Activated CD4-positive, alpha-beta memory T cell treated with anti-CD3 and anti-CD28 coated beads for 36 hours (primary cell): ENCODE measurements around the gene TCF20. TPM values are rescaled to one million over a fixed set of nuclear protein-coding genes. Genes with fewer than 3 reads are reported as not detected.

ENCODE experiments used
- CTCF ChIA-PET: fragments of 350-600 bp; sonication (Branson Sonifier 250); formaldehyde crosslinking; loops from one replicate; lab custom pipeline; 2021; ENCODE audit warnings: antibody characterized with exemption, inconsistent platforms; lab: Charles Lee
- POLR2A ChIA-PET: fragments of 350-600 bp; sonication (Branson Sonifier 250); formaldehyde crosslinking; loops from one replicate; lab custom pipeline; 2021; ENCODE audit warnings: antibody characterized with exemption; lab: Charles Lee
- DNase-seq: peaks from one replicate; pipeline ENCODE4 v3.0.0-alpha.2; 2020
- H3K27ac Mint-ChIP-seq: one replicate; pipeline ENCODE4 v1.8.0; 2021; ENCODE audit warnings: mixed read lengths
- H3K27me3 Mint-ChIP-seq: one replicate; pipeline ENCODE4 v1.8.0; 2021; ENCODE audit warnings: mixed read lengths
- H3K36me3 Mint-ChIP-seq: one replicate; pipeline ENCODE4 v1.8.0; 2021; ENCODE audit warnings: mixed read lengths
- H3K4me1 Mint-ChIP-seq: one replicate; pipeline ENCODE4 v1.8.0; 2021; ENCODE audit warnings: low read depth, mixed read lengths
- H3K4me3 Mint-ChIP-seq: one replicate; pipeline ENCODE4 v1.8.0; 2021; ENCODE audit warnings: mild to moderate bottlenecking, mixed read lengths
- H3K9me3 Mint-ChIP-seq: one replicate; pipeline ENCODE4 v1.8.0; 2021; ENCODE audit warnings: mixed read lengths
- intact Hi-C: fragments of 100-400 bp; cut with micrococcal nuclease; formaldehyde crosslinking; loops from one replicate; pipeline ENCODE4 v1.15.1; 2023
- total RNA-seq, 2 experiments: library from RNA; stranded (reverse); gene quantifications; one replicate each; pipeline ENCODE4 v1.2.3, GENCODE V29; 2021

Gene TCF20
- total RNA-seq, 2 experiments from 2014 or later = 69.6 to 71.6 TPM

- Mint-ChIP-seq H3K27me3 (peaks cover 3% of the 10 kb centered on the region), H3K4me1 (peaks cover 27% of the 10 kb centered on the region), H3K27ac (peak overlapping the region; percentile 31), H3K9me3 (no peaks in the 10 kb centered on the region), H3K4me3 (no peak overlapping the region), H3K36me3 (no peaks in the 10 kb centered on the region)
- intact Hi-C loops = loop anchor here (10.0 kb wide), 1 partner anchor 159 kb away; no protein-coding TSS in a partner anchor
- POLR2A ChIA-PET = no interaction called here
- DNase-seq = peak; percentile 45
- CTCF ChIA-PET = no interaction called here
Observed at GRCh38 chr22:42286205-42286604, 15.8 kb upstream of the TCF20 start.

GRCh38 chr22:42285604-42286003 lies 15.2 kb upstream of the TCF20 start:
- no peaks in the 10 kb centered on the region for H3K9me3 Mint-ChIP-seq
- H3K4me1 Mint-ChIP-seq = peaks cover 27% of the 10 kb centered on the region
- no peak for DNase-seq
- ChIA-PET POLR2A (interaction anchor here (0.5 to 0.6 kb wide), 2 partner anchors 58 to 85 kb away, joined by 3 read pairs; no protein-coding TSS in a partner anchor), CTCF (no interaction called here)
- no peaks in the 10 kb centered on the region for H3K36me3 Mint-ChIP-seq
- intact Hi-C loops = loop anchor here (10.0 kb wide), 1 partner anchor 159 kb away; no protein-coding TSS in a partner anchor
- peak overlapping the region; percentile 14 for H3K27ac Mint-ChIP-seq
- peaks cover 3% of the 10 kb centered on the region for H3K27me3 Mint-ChIP-seq
- H3K4me3 Mint-ChIP-seq = no peak overlapping the region

DNA sequence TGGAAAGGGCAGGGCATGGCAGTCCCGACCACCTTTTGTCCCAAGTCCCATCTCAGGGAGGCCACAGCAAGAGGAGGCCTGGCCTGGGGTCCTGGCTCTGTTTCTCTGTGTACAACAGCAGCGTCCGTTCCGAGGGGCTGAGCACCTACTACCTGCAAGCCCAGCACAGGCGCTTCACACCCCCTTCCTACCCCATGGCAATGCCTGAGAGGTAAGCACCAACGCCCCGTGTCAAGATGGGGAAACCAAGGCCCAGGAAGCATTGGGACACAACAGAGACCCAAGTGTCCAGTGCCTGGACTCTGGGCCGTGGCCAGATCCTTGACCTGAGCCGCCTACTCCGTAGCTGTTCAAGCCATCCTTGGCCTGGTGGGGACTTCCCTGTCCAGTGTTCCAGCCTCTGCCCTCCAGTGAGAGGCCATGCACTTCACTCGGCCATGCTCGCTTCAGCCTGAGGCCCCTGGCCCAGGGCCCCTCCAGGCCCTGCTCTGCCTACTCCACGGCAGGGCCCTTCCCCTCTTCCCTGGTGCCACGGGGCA lies 14.3 kb upstream of the TCF20 start:
- DNase-seq = no peak
- H3K4me3 Mint-ChIP-seq = no peak overlapping the region
- intact Hi-C loops = loop anchor here (10.0 kb wide), 1 partner anchor 160 kb away; no protein-coding TSS in a partner anchor
- no peaks in the 10 kb centered on the region for H3K36me3 Mint-ChIP-seq
- no peaks in the 10 kb centered on the region for H3K9me3 Mint-ChIP-seq
- ChIA-PET POLR2A (interaction anchor here (0.6 kb wide), 1 partner anchor 85 kb away, joined by 3 read pairs; no protein-coding TSS in a partner anchor), CTCF (no interaction called here)
- H3K27me3 Mint-ChIP-seq = peaks cover 3% of the 10 kb centered on the region
- H3K27ac Mint-ChIP-seq = no peak overlapping the region
- peaks cover 27% of the 10 kb centered on the region for H3K4me1 Mint-ChIP-seq

- H3K36me3 Mint-ChIP-seq = no peaks in the 10 kb centered on the region
- H3K27me3 Mint-ChIP-seq = peaks cover 3% of the 10 kb centered on the region
- peak overlapping the region; percentile 60 for H3K4me3 Mint-ChIP-seq
- no peaks in the 10 kb centered on the region for H3K9me3 Mint-ChIP-seq
- DNase-seq = no peak
- H3K27ac Mint-ChIP-seq = no peak overlapping the region
- ChIA-PET CTCF (no interaction called here), POLR2A (no interaction called here)
- H3K4me1 Mint-ChIP-seq = peaks cover 27% of the 10 kb centered on the region
- intact Hi-C loops = loop anchor here (10.0 kb wide), 1 partner anchor 161 kb away; no protein-coding TSS in a partner anchor
Observed at GRCh38 chr22:42284202-42284591, 13.7 kb upstream of the TCF20 start.

DNA sequence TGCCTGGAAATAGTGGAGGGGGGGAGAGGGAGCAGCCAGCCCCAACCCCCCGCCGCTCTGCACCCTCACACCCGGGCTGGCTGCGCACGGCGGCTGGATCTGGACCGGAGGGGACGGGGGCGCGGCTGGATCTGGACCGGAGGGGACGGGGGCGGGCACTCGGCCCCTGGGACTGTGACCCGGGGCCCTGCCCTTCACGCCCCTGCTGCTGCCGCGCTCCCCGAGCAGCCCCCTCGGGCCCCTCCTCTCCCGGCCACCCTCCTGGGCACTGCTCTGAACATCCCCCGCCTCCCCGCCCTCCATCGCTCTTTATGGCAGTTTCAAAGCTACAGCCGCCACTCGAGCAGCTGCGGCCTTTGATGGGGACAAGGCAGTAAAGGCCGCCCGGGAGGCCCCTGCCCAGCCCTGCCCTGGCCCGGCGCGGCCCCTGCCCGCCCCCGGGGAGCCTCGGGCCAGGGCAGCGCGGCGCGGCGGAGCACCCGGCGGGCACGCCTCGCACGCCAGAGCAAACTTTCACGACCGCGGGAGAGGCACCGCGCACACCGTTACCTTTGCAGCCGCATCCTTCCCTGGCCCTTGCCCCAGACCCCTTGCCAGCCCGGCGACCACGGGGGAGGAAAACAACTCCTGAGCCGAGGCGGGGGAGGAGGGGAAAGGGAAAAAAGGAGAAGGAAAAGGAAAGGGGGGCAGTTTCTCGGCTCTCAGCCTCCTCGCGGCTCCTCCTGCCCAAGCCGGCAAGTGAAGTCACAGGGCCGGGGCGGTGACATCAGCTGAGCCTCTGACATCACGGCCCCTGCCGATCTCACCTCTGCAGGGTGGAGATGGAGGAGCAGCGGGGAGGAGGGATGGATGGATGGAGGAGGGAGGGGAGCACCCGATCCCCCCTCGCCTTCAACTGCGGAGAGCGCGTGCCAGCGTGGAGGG lies 13.1 kb upstream of the TCF20 start:
- Mint-ChIP-seq H3K9me3 (no peaks in the 10 kb centered on the region), H3K36me3 (no peaks in the 10 kb centered on the region), H3K27me3 (peaks cover 3% of the 10 kb centered on the region), H3K4me3 (peak overlapping the region; percentile 60), H3K4me1 (peaks cover 27% of the 10 kb centered on the region), H3K27ac (no peak overlapping the region)
- CTCF ChIA-PET = no interaction called here
- POLR2A ChIA-PET = no interaction called here
- peak; percentile 72 for DNase-seq
- intact Hi-C loops = loop anchor here (10.0 kb wide), 1 partner anchor 161 kb away; no protein-coding TSS in a partner anchor

GRCh38 chr22:42282943-42283277 lies 12.5 kb upstream of the TCF20 start:
- ChIA-PET CTCF (interaction anchor here (1.2 kb wide), 2 partner anchors 13 to 33 kb away, joined by 3 read pairs; no protein-coding TSS in a partner anchor), POLR2A (interaction anchor here (1.3 kb wide), 1 partner anchor 11 kb away, joined by 5 read pairs; no protein-coding TSS in a partner anchor)
- Mint-ChIP-seq H3K4me3 (peak overlapping the region; percentile 23), H3K27ac (no peak overlapping the region), H3K9me3 (no peaks in the 10 kb centered on the region), H3K4me1 (peaks cover 27% of the 10 kb centered on the region), H3K36me3 (no peaks in the 10 kb centered on the region), H3K27me3 (peaks cover 3% of the 10 kb centered on the region)
- DNase-seq = no peak
- intact Hi-C loops = loop anchor here (10.0 kb wide), 1 partner anchor 162 kb away; no protein-coding TSS in a partner anchor

DNA sequence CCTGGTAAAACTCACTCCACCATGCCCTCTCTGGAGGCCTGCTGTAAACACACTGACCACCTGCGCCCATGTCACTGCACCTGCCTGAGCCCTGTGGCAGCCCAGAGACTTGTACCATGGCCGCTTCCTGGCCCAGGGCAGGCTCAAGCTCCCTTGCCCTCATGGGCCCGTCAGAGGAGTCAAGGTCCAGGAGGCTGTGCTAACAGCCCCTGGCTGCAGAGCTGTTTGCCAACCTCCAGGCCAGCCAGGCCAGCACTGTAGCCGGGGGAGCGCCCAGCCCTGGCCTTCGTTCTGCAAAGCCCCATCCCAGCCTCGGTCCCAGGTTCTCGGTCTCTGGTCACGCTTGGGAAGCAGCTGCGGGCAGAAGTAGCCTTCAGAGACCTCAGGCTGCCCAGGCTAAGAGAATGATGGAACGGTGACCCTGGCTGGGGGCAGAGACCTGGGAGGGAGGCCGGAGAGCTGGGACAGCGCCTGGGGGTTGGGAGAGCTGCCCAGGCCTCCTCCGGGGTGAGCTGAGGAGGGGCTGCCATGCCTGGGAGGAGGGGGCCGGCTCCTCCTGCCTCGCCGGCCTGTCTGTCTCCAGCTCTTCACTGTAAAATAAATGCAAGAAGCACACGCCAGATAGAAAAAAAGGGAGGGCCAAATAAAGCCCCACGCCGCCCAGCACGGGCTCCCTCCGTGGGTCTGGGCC lies 11.9 kb upstream of the TCF20 start:
- CTCF ChIA-PET = interaction anchor here (1.2 kb wide), 2 partner anchors 14 to 34 kb away, joined by 3 read pairs; no protein-coding TSS in a partner anchor
- no peak for DNase-seq
- H3K4me3 Mint-ChIP-seq = no peak overlapping the region
- peaks cover 27% of the 10 kb centered on the region for H3K4me1 Mint-ChIP-seq
- no peak overlapping the region for H3K27ac Mint-ChIP-seq
- intact Hi-C loops = loop anchor here (10.0 kb wide), 1 partner anchor 162 kb away; no protein-coding TSS in a partner anchor
- H3K36me3 Mint-ChIP-seq = no peaks in the 10 kb centered on the region
- H3K9me3 Mint-ChIP-seq = no peaks in the 10 kb centered on the region
- peaks cover 3% of the 10 kb centered on the region for H3K27me3 Mint-ChIP-seq
- POLR2A ChIA-PET = interaction anchor here (1.3 kb wide), 1 partner anchor 10 kb away, joined by 5 read pairs; no protein-coding TSS in a partner anchor

DNA sequence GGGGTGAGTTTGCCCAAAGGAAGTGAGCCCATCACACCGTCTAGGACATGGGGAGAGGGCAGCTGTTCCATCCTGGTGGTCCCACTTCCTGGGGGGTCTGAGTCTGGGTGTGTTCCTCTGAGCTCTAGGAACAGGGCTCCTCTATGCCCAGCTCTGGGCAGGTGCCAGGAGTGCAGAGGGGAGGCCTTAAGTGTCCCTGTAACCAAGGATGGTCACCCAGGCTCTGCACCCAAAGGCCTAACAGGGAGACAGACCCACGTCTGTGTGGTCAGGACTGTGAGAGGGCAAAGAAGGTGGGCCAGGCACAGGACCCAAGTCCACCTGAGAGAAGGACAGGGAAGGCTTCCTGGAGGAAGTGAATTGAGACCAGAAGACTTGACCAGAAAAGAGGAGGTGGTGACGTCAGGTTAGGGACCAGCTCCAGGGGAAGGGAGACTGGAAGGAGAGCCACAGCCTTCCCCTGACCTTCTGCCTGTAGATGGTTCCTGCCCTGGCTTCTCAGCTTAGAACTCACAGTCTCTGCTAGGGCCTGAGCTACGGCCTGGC lies 11.3 kb upstream of the TCF20 start:
- Mint-ChIP-seq H3K27ac (no peak overlapping the region), H3K27me3 (peaks cover 3% of the 10 kb centered on the region), H3K4me3 (no peak overlapping the region), H3K36me3 (no peaks in the 10 kb centered on the region), H3K4me1 (peaks cover 27% of the 10 kb centered on the region), H3K9me3 (no peaks in the 10 kb centered on the region)
- intact Hi-C loops = loop anchor here (10.0 kb wide), 1 partner anchor 163 kb away; no protein-coding TSS in a partner anchor
- CTCF ChIA-PET = interaction anchor here (1.2 kb wide), 2 partner anchors 14 to 34 kb away, joined by 3 read pairs; no protein-coding TSS in a partner anchor
- POLR2A ChIA-PET = interaction anchor here (1.3 kb wide), 1 partner anchor 9 kb away, joined by 5 read pairs; no protein-coding TSS in a partner anchor
- DNase-seq = no peak

DNA sequence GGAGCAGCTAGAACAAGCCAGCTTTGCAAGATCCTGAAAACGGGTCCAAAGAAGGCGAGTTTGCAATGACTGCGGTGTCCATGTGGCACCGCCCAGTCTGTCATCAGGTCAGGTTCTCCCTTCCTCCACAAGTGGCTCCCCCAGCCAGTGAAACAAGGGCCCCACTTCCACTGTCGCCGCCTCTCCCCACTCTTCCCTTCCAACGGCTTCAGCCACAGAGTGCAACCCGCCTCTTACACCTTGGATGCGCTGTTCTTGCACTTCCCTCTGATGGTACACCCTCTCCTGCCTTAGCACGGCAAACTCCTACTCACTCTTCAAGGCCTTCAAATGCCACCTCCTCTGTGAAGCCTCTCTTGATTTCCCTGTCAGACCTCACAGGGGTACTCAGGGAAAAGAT lies 10.8 kb upstream of the TCF20 start:
- ChIA-PET CTCF (no interaction called here), POLR2A (no interaction called here)
- Mint-ChIP-seq H3K4me3 (no peak overlapping the region), H3K36me3 (no peaks in the 10 kb centered on the region), H3K27me3 (peaks cover 3% of the 10 kb centered on the region), H3K9me3 (no peaks in the 10 kb centered on the region), H3K4me1 (peaks cover 22% of the 10 kb centered on the region), H3K27ac (no peak overlapping the region)
- DNase-seq = no peak
- intact Hi-C loops = loop anchor here (10.0 kb wide), 1 partner anchor 164 kb away; no protein-coding TSS in a partner anchor

DNA sequence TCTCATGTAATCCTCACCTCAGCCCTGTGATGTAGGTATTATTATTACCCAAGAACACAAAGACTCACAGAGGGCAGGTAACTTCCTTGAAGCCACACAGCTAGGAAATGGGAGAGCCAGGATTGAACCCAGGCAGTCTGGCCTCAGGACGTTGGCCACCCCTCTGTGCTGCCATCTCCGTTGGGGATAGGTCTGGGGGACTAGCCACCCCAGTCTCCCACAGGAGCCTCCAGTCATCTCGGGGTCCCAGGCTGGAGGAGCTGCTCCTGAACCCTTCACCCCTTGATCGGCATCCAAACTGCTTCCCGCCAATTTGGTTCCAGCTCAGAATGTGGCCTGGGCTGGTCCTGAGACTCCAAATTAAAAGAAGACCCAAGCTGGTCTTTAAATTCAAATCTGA lies 10.4 kb upstream of the TCF20 start:
- DNase-seq = no peak
- intact Hi-C loops = loop anchor here (10.0 kb wide), 1 partner anchor 164 kb away; no protein-coding TSS in a partner anchor

DNA sequence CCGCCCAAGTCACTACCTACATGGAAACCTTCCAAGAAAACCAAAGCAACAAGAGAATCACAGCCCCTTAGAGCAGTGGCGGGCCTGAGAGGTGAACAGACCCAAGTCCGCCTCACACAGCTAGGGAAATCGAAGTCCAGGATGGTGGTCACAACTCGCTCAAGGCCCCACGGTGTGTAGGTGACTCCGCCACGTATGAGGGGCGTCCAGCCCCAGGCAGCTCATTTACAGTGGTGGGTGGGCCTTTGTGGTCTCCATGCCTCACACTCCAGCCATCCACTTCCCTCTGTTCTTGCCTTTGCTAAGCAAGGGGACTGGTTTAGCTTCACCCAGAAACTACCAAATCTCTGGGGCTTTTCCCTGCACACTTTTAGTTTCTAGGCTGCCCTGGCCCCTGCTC lies 9.7 kb upstream of the TCF20 start:
- POLR2A ChIA-PET = no interaction called here
- no peak overlapping the region for H3K4me3 Mint-ChIP-seq
- H3K27me3 Mint-ChIP-seq = peaks cover 3% of the 10 kb centered on the region
- CTCF ChIA-PET = interaction anchor here (0.8 kb wide), 1 partner anchor 112 kb away, joined by 3 read pairs; no protein-coding TSS in a partner anchor
- H3K36me3 Mint-ChIP-seq = no peaks in the 10 kb centered on the region
- no peak overlapping the region for H3K27ac Mint-ChIP-seq
- no peak for DNase-seq
- intact Hi-C loops = loop anchor here (10.0 kb wide), 1 partner anchor 165 kb away; no protein-coding TSS in a partner anchor
- peaks cover 13% of the 10 kb centered on the region for H3K4me1 Mint-ChIP-seq
- H3K9me3 Mint-ChIP-seq = no peaks in the 10 kb centered on the region

More for the DNA sequence above, 10.4 kb upstream of the TCF20 start:
- peaks cover 19% of the 10 kb centered on the region for H3K4me1 Mint-ChIP-seq
- H3K27me3 Mint-ChIP-seq = peaks cover 3% of the 10 kb centered on the region
- H3K9me3 Mint-ChIP-seq = no peaks in the 10 kb centered on the region
- ChIA-PET CTCF (interaction anchor here (0.6 kb wide), 1 partner anchor 111 kb away, joined by 3 read pairs; no protein-coding TSS in a partner anchor), POLR2A (no interaction called here)
- H3K4me3 Mint-ChIP-seq = no peak overlapping the region
- H3K36me3 Mint-ChIP-seq = no peaks in the 10 kb centered on the region
- H3K27ac Mint-ChIP-seq = no peak overlapping the region
